Subcutaneous adipose tissue (tissue), 4 donors: ENCODE measurements around the gene UROS. TPM values are rescaled to one million over a fixed set of nuclear protein-coding genes. Genes with fewer than 3 reads are reported as not detected.

Experiments used
- CTCF ChIP-seq: fragments of 450-650 bp; IDR thresholded peaks from one replicate; pipeline ENCODE4 v1.5.1; 2016; ENCODE audit warnings: low read depth, mild to moderate bottlenecking, control low read depth, antibody characterized with exemption, moderate library complexity
- small RNA-seq: library from RNA; depleted of rRNA; stranded (forward); fragments of <200 nt; gene quantifications from one replicate; pipeline ENCODE3, GENCODE V24; 2016
- total RNA-seq, 4 donors: library from RNA; depleted of rRNA; stranded (reverse); fragments of >200 nt; gene quantifications; one replicate each; pipeline ENCODE4 v1.1.0, GENCODE V29; 2016

The UROS gene
- total RNA-seq, 4 donors from 2014 or later: 26.2 to 48.8 (median 46.6) TPM

- TF ChIP-seq CTCF: no peak
Measured at GRCh38 chr10:125742465-125742864, 80.6 kb downstream of the UROS start.

- TF ChIP-seq CTCF: no peak
Measured at GRCh38 chr10:125739994-125740679, 82.9 kb downstream of the UROS start.

Small RNAs within 50 kb of the gene (small RNA-seq; reads per million reads assigned to genes)
- gene MIR4484 (not detected), gene RF00017 (not detected)

Other genes starting within 250 kb of the UROS start
- gene TEX36, start 140.1 kb downstream of the UROS start, total RNA-seq: not detected
- 10 to 100 TPM; 19.2 to 30.1 (median 24.9) TPM for gene EDRF1, start 103.5 kb downstream of the UROS start, total RNA-seq
- gene MMP21, start 47.4 kb downstream of the UROS start, total RNA-seq: under 1 TPM in 1 of 4 donors, not detected in 3; 0.51 TPM
- 10 to 100 TPM; 33.7 to 82.5 (median 45.9) TPM for gene BCCIP, start 288 bp upstream of the UROS start, total RNA-seq
- gene DHX32, start 58.0 kb upstream of the UROS start, total RNA-seq: 10 to 100 TPM; 21.1 to 37.9 (median 21.8) TPM
- gene FANK1, start 73.3 kb upstream of the UROS start, total RNA-seq: 1 to 10 TPM in 3 of 4 donors, under 1 TPM in 1; 0.44 to 4.6 (median 2.2) TPM